ENCODE results near the gene MT4. TPM values are rescaled to one million over a fixed set of nuclear protein-coding genes. Genes with fewer than 3 reads are reported as not detected.

MT4 gene
- total RNA-seq, 1 experiment from 2014 or later: not detected

GRCh38 chr16:56604966-56605365 lies 40.1 kb downstream of the MT4 start:
- POLR2A ChIA-PET (ENCODE audit: unreplicated experiment): no interaction called here

GRCh38 chr16:56605475-56605874 lies 40.6 kb downstream of the MT4 start:
- H3K9me3 ChIP-seq (ENCODE audit: low read length): no peaks in the 10 kb centered on the region
- peaks cover 14% of the 10 kb centered on the region for H3F3A ChIP-seq (ENCODE audit: low read length, unreplicated experiment)
- no peak overlapping the region for H3K9ac ChIP-seq (ENCODE audit: low read length)
- no TSS peak for BruUV-seq (replicated peaks)
- H3K27me3 ChIP-seq (ENCODE audit: low read length): no peaks in the 10 kb centered on the region
- H3K4me2 ChIP-seq (ENCODE audit: low read length): peak overlapping the region; percentile 93
- DNase-seq (no peak), ATAC-seq (no peak)
- H3K4me3 ChIP-seq (ENCODE audit: low read length): no peak overlapping the region; the same call in 1 of the 2 replicates
- peaks cover 45% of the 10 kb centered on the region for H3K4me1 ChIP-seq (ENCODE audit: insufficient read depth, low read length)
- peak overlapping the region; percentile 82 for H3K27ac ChIP-seq (ENCODE audit: low read length)
- POLR2A ChIA-PET (ENCODE audit: unreplicated experiment): no interaction called here
- intact Hi-C loops (cut with micrococcal nuclease): loop anchor here (5.0 to 10.0 kb wide), 3 partner anchors 49 to 182 kb away; partner anchors contain the start of genes MT1B, MT1F and MT1X
- CTCF ChIA-PET: no interaction called here
- no peak overlapping the region for H2AFZ ChIP-seq (ENCODE audit: low read length)
- TF ChIP-seq EZH2 (IDR thresholded peaks at IDR 0.05; ENCODE audit: low read length, unreplicated experiment) (no peak), CTCF (conservative IDR thresholded peaks at IDR 0.05; ENCODE audit: low read depth, low read length) (no peak), EZH2phosphoT487 (IDR thresholded peaks at IDR 0.05; ENCODE audit: borderline replicate concordance, low read length) (no peak)
- no peaks in the 10 kb centered on the region for H3K36me3 ChIP-seq (ENCODE audit: low read depth, low read length)
- H4K20me1 ChIP-seq (ENCODE audit: low read length): no peaks in the 10 kb centered on the region
- H3K79me2 ChIP-seq (ENCODE audit: low read length): peaks cover 13% of the 10 kb centered on the region
- H3K9me2 ChIP-seq (replicated peaks; ENCODE audit: low read length): no peaks in the 10 kb centered on the region

More at GRCh38 chr16:56604966-56605365, 40.1 kb downstream of the MT4 start:
- Histone ChIP-seq H3K79me2 (ENCODE audit: low read length) (peaks cover 12% of the 10 kb centered on the region), H3K27ac (ENCODE audit: low read length) (no peak overlapping the region), H3K9me2 (replicated peaks; ENCODE audit: low read length) (no peaks in the 10 kb centered on the region), H3K4me1 (ENCODE audit: insufficient read depth, low read length) (peaks cover 44% of the 10 kb centered on the region), H2AFZ (ENCODE audit: low read length) (no peak overlapping the region), H3K4me3 (ENCODE audit: low read length) (no peak overlapping the region), H3K27me3 (ENCODE audit: low read length) (no peaks in the 10 kb centered on the region), H3K9ac (ENCODE audit: low read length) (no peak overlapping the region), H3K9me3 (ENCODE audit: low read length) (no peaks in the 10 kb centered on the region), H3K36me3 (ENCODE audit: low read depth, low read length) (no peaks in the 10 kb centered on the region), H3K4me2 (ENCODE audit: low read length) (no peak overlapping the region), H4K20me1 (ENCODE audit: low read length) (no peaks in the 10 kb centered on the region), H3F3A (ENCODE audit: low read length, unreplicated experiment) (peaks cover 14% of the 10 kb centered on the region)
- DNase-seq (no peak), ATAC-seq (no peak)
- no TSS peak for BruUV-seq (replicated peaks)
- CTCF ChIA-PET: no interaction called here
- intact Hi-C loops (cut with micrococcal nuclease): loop anchor here (5.0 to 10.0 kb wide), 3 partner anchors 50 to 182 kb away; partner anchors contain the start of genes MT1B, MT1F and MT1X
- TF ChIP-seq EZH2 (IDR thresholded peaks at IDR 0.05; ENCODE audit: low read length, unreplicated experiment) (no peak), EZH2phosphoT487 (IDR thresholded peaks at IDR 0.05; ENCODE audit: borderline replicate concordance, low read length) (no peak), CTCF (conservative IDR thresholded peaks at IDR 0.05; ENCODE audit: low read depth, low read length) (no peak)

- Histone ChIP-seq H3F3A (ENCODE audit: low read length, unreplicated experiment) (peaks cover 14% of the 10 kb centered on the region), H3K9me2 (replicated peaks; ENCODE audit: low read length) (no peaks in the 10 kb centered on the region), H4K20me1 (ENCODE audit: low read length) (no peaks in the 10 kb centered on the region), H3K4me1 (ENCODE audit: insufficient read depth, low read length) (peaks cover 51% of the 10 kb centered on the region), H3K27me3 (ENCODE audit: low read length) (no peaks in the 10 kb centered on the region), H3K79me2 (ENCODE audit: low read length) (peaks cover 16% of the 10 kb centered on the region), H2AFZ (ENCODE audit: low read length) (no peak overlapping the region), H3K9ac (ENCODE audit: low read length) (peak overlapping the region; percentile 37; the same call in 1 of the 2 replicates), H3K36me3 (ENCODE audit: low read depth, low read length) (no peaks in the 10 kb centered on the region), H3K9me3 (ENCODE audit: low read length) (no peaks in the 10 kb centered on the region), H3K27ac (ENCODE audit: low read length) (peak overlapping the region; percentile 82), H3K4me3 (ENCODE audit: low read length) (no peak overlapping the region; the same call in 1 of the 2 replicates), H3K4me2 (ENCODE audit: low read length) (peak overlapping the region; percentile 93)
- ATAC-seq: peak; percentile 0; the same call in 1 of the 2 replicates
- no peak for DNase-seq
- intact Hi-C loops (cut with micrococcal nuclease): loop anchor here (2.0 to 10.0 kb wide), 4 partner anchors 21 to 181 kb away; partner anchors contain the start of genes MT1B, MT1F and MT1X
- POLR2A ChIA-PET (ENCODE audit: unreplicated experiment): no interaction called here
- CTCF ChIA-PET: interaction anchor here (1.1 to 1.2 kb wide), 2 partner anchors 96 to 183 kb away, joined by 4 to 7 read pairs; no protein-coding TSS in a partner anchor
- BruUV-seq (replicated peaks): no TSS peak
- TF ChIP-seq EZH2 (IDR thresholded peaks at IDR 0.05; ENCODE audit: low read length, unreplicated experiment): no peak
- no peak for TF ChIP-seq CTCF (conservative IDR thresholded peaks at IDR 0.05; ENCODE audit: low read depth, low read length)
- no peak for TF ChIP-seq EZH2phosphoT487 (IDR thresholded peaks at IDR 0.05; ENCODE audit: borderline replicate concordance, low read length)
Measured at GRCh38 chr16:56606071-56606475, 41.2 kb downstream of the MT4 start.
